Right renal pelvis (tissue), 4 donors: ENCODE results near the gene GMEB2. TPM values are rescaled to one million over a fixed set of nuclear protein-coding genes. Genes with fewer than 3 reads are reported as not detected.

ENCODE experiments used
- DNase-seq, 4 donors: peaks; one replicate each; pipeline ENCODE4 v3.0.0-alpha.2; 2013; ENCODE audit warnings: low read depth in 4 of 4, low spot score in 3 of 4, missing footprints in 1 of 4
- polyA plus RNA-seq, 4 donors: library from polyadenylated mRNA; unstranded; fragments of 120-200 nt; gene quantifications; one replicate each; pipeline ENCODE4 v1.2.1, GENCODE V29; 2013; ENCODE audit not compliant: insufficient read length in 4 of 4

GMEB2 gene
- polyA plus RNA-seq, 4 donors, result 9.4 to 12.7 (median 10.7) TPM

- DNase-seq, result no peak
Observed at GRCh38 chr20:63538204-63539091, 88.5 kb downstream of the GMEB2 start.

Other genes starting within 250 kb of the GMEB2 start
- gene KCNQ2, start 154.4 kb downstream of the GMEB2 start, polyA plus RNA-seq, result 1 to 10 TPM; 4.9 to 9.0 (median 5.1) TPM
- 1 to 10 TPM in 3 of 4 donors, under 1 TPM in 1; 0.56 to 3.8 (median 1.4) TPM for gene EEF1A2, start 128.0 kb downstream of the GMEB2 start, polyA plus RNA-seq
- 100 to 1,000 TPM; 159 to 425 (median 233) TPM for gene PPDPF, start 106.3 kb downstream of the GMEB2 start, polyA plus RNA-seq
- 1 to 10 TPM in 2 of 4 donors, under 1 TPM in 2; 0.44 to 1.1 (median 0.81) TPM for gene PTK6, start 89.7 kb downstream of the GMEB2 start, polyA plus RNA-seq
- gene SRMS, start 79.4 kb downstream of the GMEB2 start, polyA plus RNA-seq, result under 1 TPM in 3 of 4 donors, not detected in 1; 0.17 to 0.31 (median 0.24) TPM
- gene FNDC11, start 72.9 kb downstream of the GMEB2 start, polyA plus RNA-seq, result 1 to 10 TPM in 3 of 4 donors, under 1 TPM in 1; 0.90 to 2.1 (median 1.1) TPM
- 10 to 100 TPM; 10.1 to 15.3 (median 11.2) TPM for gene HELZ2, start 52.9 kb downstream of the GMEB2 start, polyA plus RNA-seq
- gene STMN3, start 26.3 kb upstream of the GMEB2 start, polyA plus RNA-seq, result 10 to 100 TPM; 23.5 to 39.7 (median 29.3) TPM
- 10 to 100 TPM; 15.8 to 18.2 (median 17.6) TPM for gene RTEL1, start 31.2 kb upstream of the GMEB2 start, polyA plus RNA-seq
- 1 to 10 TPM; 1.1 to 2.7 (median 1.6) TPM for gene TNFRSF6B, start 69.6 kb upstream of the GMEB2 start, polyA plus RNA-seq
- 10 to 100 TPM; 29.9 to 41.3 (median 34.4) TPM for gene ARFRP1, start 80.9 kb upstream of the GMEB2 start, polyA plus RNA-seq
- gene ZGPAT, start 80.9 kb upstream of the GMEB2 start, polyA plus RNA-seq, result 10 to 100 TPM; 15.2 to 24.6 (median 18.0) TPM
- 10 to 100 TPM in 1 of 4 donors, 1 to 10 TPM in 3; 4.6 to 13.6 (median 7.3) TPM for gene LIME1, start 109.6 kb upstream of the GMEB2 start, polyA plus RNA-seq
- gene SLC2A4RG, start 112.7 kb upstream of the GMEB2 start, polyA plus RNA-seq, result 100 to 1,000 TPM in 1 of 4 donors, 10 to 100 TPM in 3; 75.7 to 142 (median 80.1) TPM
- gene ZBTB46, start 204.2 kb upstream of the GMEB2 start, polyA plus RNA-seq, result 10 to 100 TPM; 16.7 to 20.1 (median 18.0) TPM
- gene ABHD16B, start 234.4 kb upstream of the GMEB2 start, polyA plus RNA-seq, result not detected
- gene TPD52L2, start 238.2 kb upstream of the GMEB2 start, polyA plus RNA-seq, result 10 to 100 TPM; 84.8 to 91.5 (median 87.1) TPM